Measurements from ENCODE around the gene ENO4.

Gene ENO4

GRCh38 chr10:116811691-116812090, 37.6 kb upstream of the ENO4 start:
- no peak overlapping the region for H3K4me3 ChIP-seq (ENCODE audit: low read depth in 1 of 2, low read length in 2 of 2)

DNA sequence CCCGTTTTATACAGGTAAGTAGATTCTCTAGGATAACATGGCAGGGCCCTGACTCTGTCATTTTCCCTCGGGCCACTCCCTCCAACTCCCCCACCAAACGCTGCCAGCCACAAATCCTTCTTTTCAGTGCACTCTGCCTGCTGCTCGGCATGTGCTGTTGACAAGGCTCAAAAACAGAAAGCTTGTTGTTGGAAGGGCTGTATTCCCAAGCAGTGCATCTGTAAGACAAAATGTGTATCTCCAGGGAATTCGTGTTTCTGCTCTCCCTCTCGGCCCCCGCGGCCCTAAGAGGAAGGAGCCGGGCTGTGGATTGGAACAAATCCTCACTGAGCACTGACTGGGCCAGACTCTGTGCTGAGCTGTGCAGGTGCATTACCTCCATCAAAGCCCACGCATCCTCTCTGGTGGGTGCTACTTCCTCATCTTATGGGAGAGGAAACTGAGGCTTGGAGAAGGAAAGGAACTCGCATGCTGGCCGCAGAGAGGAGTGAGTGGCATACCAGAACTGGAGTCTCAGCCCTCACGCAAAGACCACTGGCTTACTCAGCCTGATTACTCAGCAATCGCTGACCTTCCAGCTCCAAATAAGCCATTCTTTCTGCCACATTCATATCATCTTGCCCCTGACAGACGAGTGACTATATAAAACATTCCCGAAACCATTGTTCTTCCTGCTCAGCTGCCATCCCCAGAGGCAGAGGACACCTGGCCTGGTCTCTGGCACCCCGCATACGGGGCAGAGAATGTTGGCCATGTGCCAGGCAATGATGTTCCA, 33.5 kb upstream of the ENO4 start:
- Histone ChIP-seq H3K4me3 (ENCODE audit: low read depth in 1 of 2, low read length in 2 of 2) (no peak overlapping the region), H3K36me3 (ENCODE audit: insufficient read depth, low read length) (no peaks in the 10 kb centered on the region), H3K9ac (ENCODE audit: low read length) (no peak overlapping the region)

More at GRCh38 chr10:116811691-116812090, 37.6 kb upstream of the ENO4 start:
- Histone ChIP-seq H3K27me3 (ENCODE audit: control insufficient read depth in 1 of 2, insufficient read depth in 2 of 2, low read length in 2 of 2) (peaks cover 14 to 16% of the 10 kb centered on the region in 2 donors), H3K36me3 (ENCODE audit: insufficient read depth, low read length) (no peaks in the 10 kb centered on the region), H3K9me3 (ENCODE audit: low read length) (no peaks in the 10 kb centered on the region), H3K4me1 (ENCODE audit: insufficient read depth, low read length) (no peaks in the 10 kb centered on the region), H3K27ac (ENCODE audit: low read depth, low read length) (no peak overlapping the region), H3K9ac (ENCODE audit: low read length) (no peak overlapping the region)

GRCh38 chr10:116817178-116817577, 32.1 kb upstream of the ENO4 start:
- Histone ChIP-seq H3K27ac (ENCODE audit: low read depth, low read length) (no peak overlapping the region), H3K27me3 (ENCODE audit: control insufficient read depth in 1 of 2, insufficient read depth in 2 of 2, low read length in 2 of 2) (peaks cover 0 to 6% of the 10 kb centered on the region in 2 donors), H3K9ac (ENCODE audit: low read length) (no peak overlapping the region), H3K4me1 (ENCODE audit: insufficient read depth, low read length) (no peaks in the 10 kb centered on the region), H3K36me3 (ENCODE audit: insufficient read depth, low read length) (no peaks in the 10 kb centered on the region), H3K9me3 (ENCODE audit: low read length) (no peaks in the 10 kb centered on the region), H3K4me3 (ENCODE audit: low read depth in 1 of 2, low read length in 2 of 2) (no peak overlapping the region)

More for the DNA sequence above, 33.5 kb upstream of the ENO4 start:
- no peak overlapping the region for H3K27ac ChIP-seq (ENCODE audit: low read depth, low read length)
- H3K27me3 ChIP-seq (ENCODE audit: control insufficient read depth in 1 of 2, insufficient read depth in 2 of 2, low read length in 2 of 2): peaks cover 5 to 9% of the 10 kb centered on the region in 2 donors
- H3K4me1 ChIP-seq (ENCODE audit: insufficient read depth, low read length): no peaks in the 10 kb centered on the region
- no peaks in the 10 kb centered on the region for H3K9me3 ChIP-seq (ENCODE audit: low read length)

DNA sequence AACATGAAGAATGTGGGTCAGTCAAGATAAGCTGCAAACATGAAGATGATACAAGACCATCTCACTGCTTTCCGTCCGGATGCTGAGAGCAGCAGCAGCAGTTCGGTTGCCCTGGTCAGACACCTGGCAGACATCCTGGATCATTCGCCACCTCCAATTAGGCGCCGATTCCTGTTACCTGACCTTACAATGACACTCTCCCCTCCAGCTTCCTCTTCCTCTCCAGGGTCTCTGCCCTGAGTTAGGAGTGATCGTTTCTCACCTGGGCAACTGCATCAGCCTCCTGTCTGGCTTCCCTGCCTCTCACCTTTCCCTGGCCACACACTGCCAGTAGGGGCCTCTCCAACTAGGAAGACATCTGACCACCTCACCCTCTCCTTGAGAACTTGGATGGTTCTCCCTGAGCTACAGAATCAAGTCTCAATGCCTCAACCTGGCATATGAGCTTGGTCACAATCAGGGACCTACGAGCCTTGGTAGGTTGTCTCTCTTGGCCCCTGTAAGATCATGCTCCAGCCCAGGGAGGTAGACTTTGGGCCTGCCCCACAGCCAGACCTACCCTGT, 31.4 kb upstream of the ENO4 start:
- Histone ChIP-seq H3K4me1 (ENCODE audit: insufficient read depth, low read length) (no peaks in the 10 kb centered on the region), H3K27ac (ENCODE audit: low read depth, low read length) (no peak overlapping the region), H3K27me3 (ENCODE audit: control insufficient read depth in 1 of 2, insufficient read depth in 2 of 2, low read length in 2 of 2) (peaks cover 0 to 6% of the 10 kb centered on the region in 2 donors), H3K9ac (ENCODE audit: low read length) (no peak overlapping the region), H3K36me3 (ENCODE audit: insufficient read depth, low read length) (no peaks in the 10 kb centered on the region), H3K9me3 (ENCODE audit: low read length) (no peaks in the 10 kb centered on the region), H3K4me3 (ENCODE audit: low read depth in 1 of 2, low read length in 2 of 2) (no peak overlapping the region)

- H3K27ac ChIP-seq (ENCODE audit: low read depth, low read length): no peak overlapping the region
- no peak overlapping the region for H3K9ac ChIP-seq (ENCODE audit: low read length)
- H3K27me3 ChIP-seq (ENCODE audit: control insufficient read depth in 1 of 2, insufficient read depth in 2 of 2, low read length in 2 of 2): peaks cover 0 to 6% of the 10 kb centered on the region in 2 donors
- no peaks in the 10 kb centered on the region for H3K4me1 ChIP-seq (ENCODE audit: insufficient read depth, low read length)
- no peaks in the 10 kb centered on the region for H3K9me3 ChIP-seq (ENCODE audit: low read length)
- no peaks in the 10 kb centered on the region for H3K36me3 ChIP-seq (ENCODE audit: insufficient read depth, low read length)
- H3K4me3 ChIP-seq (ENCODE audit: low read depth in 1 of 2, low read length in 2 of 2): no peak overlapping the region
These were observed 29.2 kb upstream of the ENO4 start for GRCh38 chr10:116819999-116820677.

- no peaks in the 10 kb centered on the region for H3K4me1 ChIP-seq (ENCODE audit: insufficient read depth, low read length)
- no peaks in the 10 kb centered on the region for H3K9me3 ChIP-seq (ENCODE audit: low read length)
- no peaks in the 10 kb centered on the region for H3K36me3 ChIP-seq (ENCODE audit: insufficient read depth, low read length)
- H3K9ac ChIP-seq (ENCODE audit: low read length): no peak overlapping the region
- no peak overlapping the region for H3K27ac ChIP-seq (ENCODE audit: low read depth, low read length)
- H3K4me3 ChIP-seq (ENCODE audit: low read depth in 1 of 2, low read length in 2 of 2): no peak overlapping the region
- no peaks in the 10 kb centered on the region for H3K27me3 ChIP-seq (ENCODE audit: control insufficient read depth in 1 of 2, insufficient read depth in 2 of 2, low read length in 2 of 2)
These were observed 23.4 kb upstream of the ENO4 start for GRCh38 chr10:116825901-116826300.

DNA sequence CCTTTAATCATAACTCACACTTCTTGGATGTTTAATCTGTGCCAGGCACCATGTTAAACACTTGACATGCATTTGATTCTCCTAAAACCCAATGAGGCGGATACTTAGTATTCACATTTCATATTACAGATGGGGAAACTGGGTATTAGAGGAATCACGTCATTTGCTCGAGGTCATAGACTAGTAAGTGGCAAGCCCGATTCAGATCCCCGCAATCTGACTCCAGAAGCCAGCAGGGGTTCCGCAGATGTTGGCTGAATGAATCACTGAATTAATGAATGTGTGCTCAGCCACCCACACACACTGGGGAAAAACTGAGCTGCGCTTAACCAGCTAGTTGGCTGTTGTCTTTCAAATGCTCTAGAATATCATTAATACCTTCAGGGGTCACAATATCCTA, 22.5 kb upstream of the ENO4 start:
- H3K4me3 ChIP-seq (ENCODE audit: low read depth in 1 of 2, low read length in 2 of 2): no peak overlapping the region
- no peaks in the 10 kb centered on the region for H3K36me3 ChIP-seq (ENCODE audit: insufficient read depth, low read length)
- H3K27ac ChIP-seq (ENCODE audit: low read depth, low read length): no peak overlapping the region
- no peak overlapping the region for H3K9ac ChIP-seq (ENCODE audit: low read length)
- no peaks in the 10 kb centered on the region for H3K27me3 ChIP-seq (ENCODE audit: control insufficient read depth in 1 of 2, insufficient read depth in 2 of 2, low read length in 2 of 2)
- no peaks in the 10 kb centered on the region for H3K9me3 ChIP-seq (ENCODE audit: low read length)
- H3K4me1 ChIP-seq (ENCODE audit: insufficient read depth, low read length): no peaks in the 10 kb centered on the region

DNA sequence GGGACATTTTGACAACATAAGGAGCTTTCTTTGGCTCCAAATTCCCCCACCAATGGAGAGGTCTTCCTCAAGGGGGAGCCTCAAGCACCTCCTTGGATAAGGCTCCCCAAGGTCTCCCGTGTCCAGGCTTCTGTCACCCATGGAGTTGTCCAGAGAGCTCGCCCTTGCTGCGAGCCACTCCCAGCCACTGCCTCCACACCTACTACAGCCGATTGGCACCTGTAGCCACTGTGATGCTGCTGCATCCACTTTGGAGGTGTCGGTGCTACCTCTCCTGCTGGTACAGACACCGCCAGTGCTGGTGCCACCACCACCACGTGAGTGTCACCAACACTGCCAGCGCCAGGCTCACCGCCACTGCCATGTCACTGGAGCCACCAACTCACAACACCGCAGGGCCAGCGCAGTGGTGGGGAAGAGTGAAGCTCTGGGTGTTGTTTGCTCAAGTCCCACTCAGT, 22.1 kb upstream of the ENO4 start:
- Histone ChIP-seq H3K9me3 (ENCODE audit: low read length) (no peaks in the 10 kb centered on the region), H3K4me3 (ENCODE audit: low read depth in 1 of 2, low read length in 2 of 2) (no peak overlapping the region), H3K9ac (ENCODE audit: low read length) (no peak overlapping the region), H3K27ac (ENCODE audit: low read depth, low read length) (no peak overlapping the region), H3K36me3 (ENCODE audit: insufficient read depth, low read length) (no peaks in the 10 kb centered on the region), H3K4me1 (ENCODE audit: insufficient read depth, low read length) (no peaks in the 10 kb centered on the region), H3K27me3 (ENCODE audit: control insufficient read depth in 1 of 2, insufficient read depth in 2 of 2, low read length in 2 of 2) (no peaks in the 10 kb centered on the region)

DNA sequence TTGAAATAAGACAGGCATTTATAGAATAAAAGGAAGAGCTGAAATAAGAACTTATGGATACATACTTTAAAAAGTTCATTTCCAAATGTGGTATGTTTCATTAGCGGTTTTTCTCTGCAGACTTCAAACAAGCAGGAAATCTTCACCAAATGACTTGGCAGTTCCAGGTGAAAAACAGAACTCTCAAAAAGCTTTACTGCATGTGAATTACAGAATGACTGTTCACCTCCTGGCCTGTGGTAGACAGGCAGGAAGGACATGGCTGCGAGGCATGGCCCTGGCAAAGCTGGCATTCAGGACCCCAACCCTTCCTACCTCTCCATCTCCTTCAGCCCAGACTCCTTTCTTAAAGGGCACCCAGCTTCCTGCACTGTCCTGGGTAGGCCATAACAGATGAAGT, 21.2 kb upstream of the ENO4 start:
- no peaks in the 10 kb centered on the region for H3K4me1 ChIP-seq (ENCODE audit: insufficient read depth, low read length)
- no peak overlapping the region for H3K27ac ChIP-seq (ENCODE audit: low read depth, low read length)
- no peaks in the 10 kb centered on the region for H3K27me3 ChIP-seq (ENCODE audit: control insufficient read depth in 1 of 2, insufficient read depth in 2 of 2, low read length in 2 of 2)
- H3K9ac ChIP-seq (ENCODE audit: low read length): no peak overlapping the region
- no peak overlapping the region for H3K4me3 ChIP-seq (ENCODE audit: low read depth in 1 of 2, low read length in 2 of 2)
- H3K36me3 ChIP-seq (ENCODE audit: insufficient read depth, low read length): no peaks in the 10 kb centered on the region
- H3K9me3 ChIP-seq (ENCODE audit: low read length): no peaks in the 10 kb centered on the region

- Histone ChIP-seq H3K4me3 (ENCODE audit: low read depth in 1 of 2, low read length in 2 of 2) (no peak overlapping the region), H3K27me3 (ENCODE audit: control insufficient read depth in 1 of 2, insufficient read depth in 2 of 2, low read length in 2 of 2) (no peaks in the 10 kb centered on the region), H3K36me3 (ENCODE audit: insufficient read depth, low read length) (peaks cover 5% of the 10 kb centered on the region), H3K9ac (ENCODE audit: low read length) (no peak overlapping the region), H3K4me1 (ENCODE audit: insufficient read depth, low read length) (no peaks in the 10 kb centered on the region), H3K27ac (ENCODE audit: low read depth, low read length) (no peak overlapping the region), H3K9me3 (ENCODE audit: low read length) (no peaks in the 10 kb centered on the region)
These were observed 19.6 kb upstream of the ENO4 start for GRCh38 chr10:116829711-116830110.

GRCh38 chr10:116831086-116831485, 18.2 kb upstream of the ENO4 start:
- no peaks in the 10 kb centered on the region for H3K4me1 ChIP-seq (ENCODE audit: insufficient read depth, low read length)
- no peak overlapping the region for H3K9ac ChIP-seq (ENCODE audit: low read length)
- no peaks in the 10 kb centered on the region for H3K27me3 ChIP-seq (ENCODE audit: control insufficient read depth in 1 of 2, insufficient read depth in 2 of 2, low read length in 2 of 2)
- H3K9me3 ChIP-seq (ENCODE audit: low read length): no peaks in the 10 kb centered on the region
- H3K4me3 ChIP-seq (ENCODE audit: low read depth in 1 of 2, low read length in 2 of 2): no peak overlapping the region
- H3K36me3 ChIP-seq (ENCODE audit: insufficient read depth, low read length): peaks cover 6% of the 10 kb centered on the region
- H3K27ac ChIP-seq (ENCODE audit: low read depth, low read length): no peak overlapping the region
